SK-N-SH (cell line): ENCODE results near the gene PTGDS.

Source experiments
- CTCF ChIP-seq: fragments of 200-600 bp; sonication (generic); IDR thresholded peaks from 2 replicates; pipeline ENCODE4 v1.6.1; 2017; ENCODE audit warnings: antibody characterized with exemption, mild to moderate bottlenecking, moderate library complexity
- GATA2 ChIP-seq: sonication (generic); formaldehyde crosslinking; IDR thresholded peaks from 2 replicates; pipeline ENCODE4 v1.5.0; 2020; ENCODE audit warnings: mild to moderate bottlenecking, missing genetic modification reagents
- MAX ChIP-seq: IDR thresholded peaks from 2 replicates; pipeline ENCODE4 v1.4.0; 2012; ENCODE audit warnings: low read depth
- MXI1 ChIP-seq: IDR thresholded peaks from 2 replicates; pipeline ENCODE4 v1.6.1; 2012; ENCODE audit warnings: mild to moderate bottlenecking, low read depth, low read length, improper control_type of control experiment
- POLR2AphosphoS5 ChIP-seq: IDR thresholded peaks from 2 replicates; pipeline ENCODE4 v1.6.1; 2012; ENCODE audit warnings: low read depth, low read length
- RXRA ChIP-seq: IDR thresholded peaks from 2 replicates; pipeline ENCODE4 v1.4.0; 2012; ENCODE audit warnings: low read depth, mild to moderate bottlenecking, borderline replicate concordance
- TAF1 ChIP-seq: IDR thresholded peaks from 2 replicates; pipeline ENCODE4 v1.6.1; 2012; ENCODE audit warnings: low read depth, mild to moderate bottlenecking, low read length, moderate library complexity, borderline replicate concordance
- YY1 ChIP-seq: IDR thresholded peaks from 2 replicates; pipeline ENCODE4 v1.4.0; 2012; ENCODE audit warnings: low read depth, mild to moderate bottlenecking

GRCh38 chr9:136991993-136992818 is 14.9 kb downstream of the PTGDS start, which contains the start of gene PAXX:
- TF ChIP-seq TAF1: no peak; the same call in 1 of the 2 replicates
- no peak for TF ChIP-seq RXRA
- TF ChIP-seq MAX: peak; percentile 45
- peak; percentile 56; the same call in 1 of the 2 replicates for TF ChIP-seq YY1
- peak; percentile 91 for TF ChIP-seq MXI1
- TF ChIP-seq GATA2 (CRISPR knock-in tag): no peak
- no peak for TF ChIP-seq CTCF
- 0 out of 2 replicates have a peak, but pooled peaks have one; percentile 39 for TF ChIP-seq POLR2AphosphoS5
